ENCODE results near the gene ZCCHC13. TPM values are rescaled to one million over a fixed set of nuclear protein-coding genes. Genes with fewer than 3 reads are reported as not detected.

The ZCCHC13 gene
- total and polyA plus RNA-seq, 9 of the 15 experiments (the other 6 are each of a cell fraction or from before 2014, with no cell fraction given): not detected

- TF ChIP-seq RBM17 (IDR thresholded peaks at IDR 0.05; ENCODE audit: borderline replicate concordance, low read depth, low read length): no peak
- no peak for TF ChIP-seq ZKSCAN3 (CRISPR knock-in tag; IDR thresholded peaks at IDR 0.05)
- TF ChIP-seq DACH1 (IDR thresholded peaks at IDR 0.05; ENCODE audit: partially characterized antibody): peak; percentile 44
- 0 out of 2 replicates have a peak, but pooled peaks have one; percentile 35 for TF ChIP-seq SMARCC2 (IDR thresholded peaks at IDR 0.05; ENCODE audit: low read depth)
- TF ChIP-seq CREB1 (IDR thresholded peaks at IDR 0.05): peak; percentile 36; the same call in 1 of the 2 replicates
- no peak for TF ChIP-seq CREB1 (CRISPR knock-in tag; IDR thresholded peaks at IDR 0.05)
- TF ChIP-seq POLR2AphosphoS5 (IDR thresholded peaks at IDR 0.05; ENCODE audit: control insufficient read depth, insufficient read depth, low read depth, low read length): peak; percentile 75
- no peak for TF ChIP-seq SIN3B (IDR thresholded peaks at IDR 0.05; ENCODE audit: low read depth)
- TF ChIP-seq EP400 (IDR thresholded peaks at IDR 0.05): peak; percentile 88
- no peak for TF ChIP-seq MAX (CRISPR knock-in tag; IDR thresholded peaks at IDR 0.05)
- peak in 1 of 2 experiments; percentile 73; a peak in 2 of 4 replicates for TF ChIP-seq MAZ (CRISPR knock-in tag; conservative IDR thresholded peaks at IDR 0.05 in 1 of 2, IDR thresholded peaks at IDR 0.05 in 1 of 2)
- TF ChIP-seq KLF13 (tag; IDR thresholded peaks at IDR 0.05; ENCODE audit: borderline replicate concordance, low read depth): no peak
- no peak for TF ChIP-seq ARHGAP35 (IDR thresholded peaks at IDR 0.05; ENCODE audit: partially characterized antibody)
- no peak for TF ChIP-seq POLR3G (IDR thresholded peaks at IDR 0.05; ENCODE audit: extremely low read depth, insufficient read length, insufficient replicate concordance)
- peak; percentile 76 for TF ChIP-seq PRDM10 (IDR thresholded peaks at IDR 0.05; ENCODE audit: partially characterized antibody)
- TF ChIP-seq SP2 (IDR thresholded peaks at IDR 0.05; ENCODE audit: extremely low read depth, low read depth, low read length, poor library complexity, severe bottlenecking): no peak
- peak; percentile 59 to 93 (median 83) for TF ChIP-seq YY1 (IDR thresholded peaks at IDR 0.05; ENCODE audit: borderline replicate concordance in 1 of 3, control insufficient read depth in 1 of 3, extremely low read depth in 1 of 3, insufficient read depth in 3 of 3, insufficient read length in 1 of 3, insufficient replicate concordance in 2 of 3, low read depth in 1 of 3, low read length in 2 of 3)
- 0 out of 4 replicates have a peak, but pooled peaks of 1 of the 2 experiments have one; percentile 65 for TF ChIP-seq TEAD1 (CRISPR knock-in tag; IDR thresholded peaks at IDR 0.05)
- no peak for TF ChIP-seq KHSRP (IDR thresholded peaks at IDR 0.05)
- peak; percentile 67 for TF ChIP-seq RBFOX2 (IDR thresholded peaks at IDR 0.05; ENCODE audit: low read depth, low read length)
- TF ChIP-seq RAD21 (CRISPR knock-in tag; conservative IDR thresholded peaks at IDR 0.05 in 1 of 2, IDR thresholded peaks at IDR 0.05 in 1 of 2): 0 out of 4 replicates have a peak, but pooled peaks of 1 of the 2 experiments have one; percentile 15
Observed at GRCh38 chrX:74291964-74292807, 11.8 kb upstream of the ZCCHC13 start (continued).

Data from K562 (cell line).